SK-MEL-5 (cell line): ENCODE results near the gene MISP. TPM values are rescaled to one million over a fixed set of nuclear protein-coding genes. Genes with fewer than 3 reads are reported as not detected.

ENCODE experiments used
- DNase-seq: peaks from one replicate; pipeline ENCODE4 v3.0.0-alpha.2; 2016; ENCODE audit warnings: low read depth, low spot score
- in situ Hi-C: cut with HindIII; loops from 2 replicates; pipeline ENCODE4 v1.10.0; 2016; ENCODE audit warnings: low sequenced_read_pairs, high pct_unique_total_duplicates, low pct_unique_long_range_greater_than_20kb
- small RNA-seq, 2 experiments: library from RNA; depleted of rRNA; stranded (forward); fragments of <200 nt; gene quantifications; one replicate each; pipeline ENCODE3, GENCODE V24; 2014
- total RNA-seq: library from RNA; depleted of rRNA; stranded (reverse); fragments of >200 nt; shearing (Covaris generic); gene quantifications from 2 replicates; pipeline ENCODE4 v1.2.3, GENCODE V29; 2014; rRNA removed

MISP gene
- total RNA-seq, 1 experiment from 2014 or later: not detected

- DNase-seq: no peak
- in situ Hi-C loops: no loop called here
Measured at GRCh38 chr19:810077-810855, 59.4 kb downstream of the MISP start.

GRCh38 chr19:810883-811489 is 60.1 kb downstream of the MISP start:
- DNase-seq: no peak
- in situ Hi-C loops: no loop called here

GRCh38 chr19:811506-812048 is 60.7 kb downstream of the MISP start:
- no peak for DNase-seq
- in situ Hi-C loops: no loop called here

- in situ Hi-C loops: no loop called here
- DNase-seq: no peak
Measured at GRCh38 chr19:812049-812746, 61.3 kb downstream of the MISP start.

- in situ Hi-C loops: no loop called here
- DNase-seq: no peak
Measured at GRCh38 chr19:812747-813218, 61.9 kb downstream of the MISP start.

- no peak for DNase-seq
- in situ Hi-C loops: no loop called here
Measured at GRCh38 chr19:813219-814151, 62.6 kb downstream of the MISP start.

Small RNAs within 50 kb of the gene (small RNA-seq; reads per million reads assigned to genes)
- 0 reads per million in 2 experiments for gene MIR3187

Other genes starting within 250 kb of the MISP start
- 19.5 and 26.4 TPM in 2 replicates for gene TPGS1, start 243.6 kb upstream of the MISP start, total RNA-seq
- gene CDC34, start 219.4 kb upstream of the MISP start, total RNA-seq: 51.0 and 52.7 TPM in 2 replicates
- 0.21 and 1.1 TPM in 2 replicates for gene GZMM, start 207.1 kb upstream of the MISP start, total RNA-seq
- 399 and 435 TPM in 2 replicates for gene BSG, start 178.5 kb upstream of the MISP start, total RNA-seq
- 1.1 and 1.2 TPM in 2 replicates for gene HCN2, start 161.2 kb upstream of the MISP start, total RNA-seq
- gene POLRMT, start 117.6 kb upstream of the MISP start, total RNA-seq: 29.0 and 37.3 TPM in 2 replicates
- gene FGF22, start 111.2 kb upstream of the MISP start, total RNA-seq: 0.24 TPM in 1 of 2 replicates, not detected in the other
- 29.6 and 30.0 TPM in 2 replicates for gene RNF126, start 87.9 kb upstream of the MISP start, total RNA-seq
- gene FSTL3, start 74.7 kb upstream of the MISP start, total RNA-seq: 6.4 and 7.8 TPM in 2 replicates
- not detected in 2 replicates for gene PRSS57, start 55.7 kb upstream of the MISP start, total RNA-seq
- 4.0 and 4.3 TPM in 2 replicates for gene PALM, start 42.2 kb upstream of the MISP start, total RNA-seq
- 124 and 140 TPM in 2 replicates for gene PTBP1, start 46.3 kb downstream of the MISP start, total RNA-seq
- 1.4 and 1.8 TPM in 2 replicates for gene PLPPR3, start 70.8 kb downstream of the MISP start, total RNA-seq
- not detected in 2 replicates for gene AZU1, start 76.7 kb downstream of the MISP start, total RNA-seq
- gene PRTN3, start 89.9 kb downstream of the MISP start, total RNA-seq: not detected in 2 replicates
- not detected in 2 replicates for gene ELANE, start 101.2 kb downstream of the MISP start, total RNA-seq
- gene CFD, start 108.6 kb downstream of the MISP start, total RNA-seq: 1.4 and 4.3 TPM in 2 replicates
- 3.2 and 3.9 TPM in 2 replicates for gene MED16, start 142.1 kb downstream of the MISP start, total RNA-seq
- not detected in 2 replicates for gene RNU6-9, start 142.4 kb downstream of the MISP start, total RNA-seq
- 20.0 and 21.0 TPM in 2 replicates for gene R3HDM4, start 162.1 kb downstream of the MISP start, total RNA-seq
- not detected in 2 replicates for gene KISS1R, start 166.2 kb downstream of the MISP start, total RNA-seq
- gene ARID3A, start 174.9 kb downstream of the MISP start, total RNA-seq: 4.1 and 6.6 TPM in 2 replicates
- 24.4 and 36.1 TPM in 2 replicates for gene WDR18, start 233.2 kb downstream of the MISP start, total RNA-seq
- 0.03 TPM in 1 of 2 replicates, not detected in the other for gene GRIN3B, start 249.3 kb downstream of the MISP start, total RNA-seq